Measurements from ENCODE around the gene RAD23A. TPM values are rescaled to one million over a fixed set of nuclear protein-coding genes. Genes with fewer than 3 reads are reported as not detected.

Gene RAD23A
- 302 TPM for polyA plus RNA-seq (2012; ENCODE audit: insufficient read length, low read depth)

DNA sequence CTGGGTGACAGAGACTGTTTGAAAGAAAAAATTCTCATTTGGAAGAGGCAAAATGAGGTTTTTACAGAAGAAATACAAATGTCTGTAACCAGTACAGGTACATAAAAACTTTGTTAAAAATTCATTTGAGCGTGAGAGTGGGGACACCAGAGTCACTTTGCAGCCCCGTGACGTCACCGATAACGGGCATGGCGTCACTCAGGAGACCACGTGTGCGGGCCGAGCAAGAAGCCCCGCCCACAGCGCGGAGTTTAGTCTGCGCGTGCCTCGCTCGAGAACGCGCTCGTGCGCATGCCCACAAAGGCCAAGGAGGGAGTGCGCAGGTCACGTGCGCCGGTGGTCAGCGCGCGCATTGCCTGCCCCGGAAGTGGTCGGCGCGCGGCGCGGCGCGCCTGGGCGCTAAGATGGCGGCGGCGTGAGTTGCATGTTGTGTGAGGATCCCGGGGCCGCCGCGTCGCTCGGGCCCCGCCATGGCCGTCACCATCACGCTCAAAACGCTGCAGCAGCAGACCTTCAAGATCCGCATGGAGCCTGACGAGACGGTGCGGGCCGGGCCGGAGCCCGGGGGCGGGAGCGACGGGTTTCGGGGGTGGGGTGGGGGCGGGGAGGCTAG, at the start of gene RAD23A:
Gene RAD23A (plus strand): TSS at position 384 of the 613 bp plus-strand sequence. CDS start 87 bp downstream, at position 471.
- TF ChIP-seq TAF1 (IDR thresholded peaks at IDR 0.05; ENCODE audit: borderline replicate concordance, insufficient read depth, low read length), result peak; percentile 94
- peak; percentile 92 for TF ChIP-seq FOXP2 (optimal IDR thresholded peaks at IDR 0.05; ENCODE audit: borderline replicate concordance, extremely low read depth, extremely low read length, insufficient read depth)
- peak; percentile 64 for TF ChIP-seq POLR2AphosphoS5 (IDR thresholded peaks at IDR 0.05; ENCODE audit: low read depth, low read length)
- peak; percentile 11; the same call in 1 of the 2 replicates for TF ChIP-seq SIN3A (IDR thresholded peaks at IDR 0.05; ENCODE audit: borderline replicate concordance, insufficient read depth, low read length)
- TF ChIP-seq REST (IDR thresholded peaks at IDR 0.05; ENCODE audit: insufficient read depth in 1 of 2, low read depth in 2 of 2, low read length in 2 of 2), result 0 out of 4 replicates have a peak, but pooled peaks of 1 of the 2 experiments have one; percentile 43

- TF ChIP-seq REST (IDR thresholded peaks at IDR 0.05; ENCODE audit: insufficient read depth in 1 of 2, low read depth in 2 of 2, low read length in 2 of 2) (no peak), TAF1 (IDR thresholded peaks at IDR 0.05; ENCODE audit: borderline replicate concordance, insufficient read depth, low read length) (no peak), POLR2AphosphoS5 (IDR thresholded peaks at IDR 0.05; ENCODE audit: low read depth, low read length) (no peak), FOXP2 (optimal IDR thresholded peaks at IDR 0.05; ENCODE audit: borderline replicate concordance, extremely low read depth, extremely low read length, insufficient read depth) (no peak), SIN3A (IDR thresholded peaks at IDR 0.05; ENCODE audit: borderline replicate concordance, insufficient read depth, low read length) (no peak)
These were observed 49.2 kb upstream of the RAD23A start for GRCh38 chr19:12896460-12896859.

- TF ChIP-seq REST (IDR thresholded peaks at IDR 0.05; ENCODE audit: insufficient read depth in 1 of 2, low read depth in 2 of 2, low read length in 2 of 2) (no peak), POLR2AphosphoS5 (IDR thresholded peaks at IDR 0.05; ENCODE audit: low read depth, low read length) (no peak), SIN3A (IDR thresholded peaks at IDR 0.05; ENCODE audit: borderline replicate concordance, insufficient read depth, low read length) (no peak), TAF1 (IDR thresholded peaks at IDR 0.05; ENCODE audit: borderline replicate concordance, insufficient read depth, low read length) (no peak)
These were observed 45.7 kb upstream of the RAD23A start for GRCh38 chr19:12899891-12900518.

DNA sequence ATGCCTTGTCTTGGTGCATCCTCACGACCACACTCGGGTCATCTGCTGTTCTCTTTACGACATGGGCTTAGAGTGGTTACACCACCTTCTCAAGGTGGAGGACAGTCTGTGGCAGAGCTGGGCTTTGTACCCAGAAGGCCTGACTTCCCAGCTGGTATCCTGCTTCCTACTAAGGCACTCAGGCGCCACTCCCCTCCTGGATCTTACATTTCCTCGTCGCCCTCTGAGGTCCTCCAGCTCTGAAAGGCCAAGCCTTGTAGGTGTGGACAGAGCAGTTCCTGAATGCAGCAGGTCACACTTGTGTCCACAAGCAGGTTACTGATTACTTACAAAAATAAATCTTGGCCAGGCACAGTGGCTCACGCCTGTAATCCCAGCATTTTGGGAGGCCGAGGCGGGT, 38.5 kb upstream of the RAD23A start:
- no peak for TF ChIP-seq TAF1 (IDR thresholded peaks at IDR 0.05; ENCODE audit: borderline replicate concordance, insufficient read depth, low read length)
- no peak for TF ChIP-seq REST (IDR thresholded peaks at IDR 0.05; ENCODE audit: insufficient read depth in 1 of 2, low read depth in 2 of 2, low read length in 2 of 2)
- no peak for TF ChIP-seq FOXP2 (optimal IDR thresholded peaks at IDR 0.05; ENCODE audit: borderline replicate concordance, extremely low read depth, extremely low read length, insufficient read depth)
- no peak for TF ChIP-seq SIN3A (IDR thresholded peaks at IDR 0.05; ENCODE audit: borderline replicate concordance, insufficient read depth, low read length)
- TF ChIP-seq POLR2AphosphoS5 (IDR thresholded peaks at IDR 0.05; ENCODE audit: low read depth, low read length), result no peak

Measured in PFSK-1 (cell line).